Astrocyte of the spinal cord (primary cell): ENCODE data around the gene CYP2C8.
"Not testable (repeated sequence)": the region's sequence is repeated elsewhere in the genome, so short reads cannot be mapped to it uniquely, and the experiment has no call there.

Experiments used
- DNase-seq: peaks from one replicate; pipeline ENCODE4 v3.0.0; 2011; ENCODE audit warnings: low read depth, low spot score
- H3K4me3 ChIP-seq: 2 replicates; pipeline ENCODE4 v1.5.1; 2011; ENCODE audit warnings: low read depth, mild to moderate bottlenecking, low read length, moderate library complexity
- CTCF ChIP-seq: IDR thresholded peaks from 2 replicates; pipeline ENCODE4 v1.5.1; 2012; ENCODE audit warnings: low read depth, mild to moderate bottlenecking, low read length, inconsistent platforms
- in situ Hi-C: cut with HindIII; loops from 2 replicates; pipeline ENCODE4 v1.10.0; 2017; ENCODE audit warnings: low sequenced_read_pairs

CYP2C8 gene

GRCh38 chr10:95069286-95069685 lies at the start of gene CYP2C8:
CYP2C8 (minus strand) TSS chr10:95069497; CDS start chr10:95069402, 95 bp downstream.
- in situ Hi-C loops = no loop called here
- H3K4me3 ChIP-seq = no peak within 1 kb of the TSS
- TF ChIP-seq CTCF = no peak
- DNase-seq = no peak

- in situ Hi-C loops = no loop called here
- TF ChIP-seq CTCF = no peak
- H3K4me3 ChIP-seq = no peak overlapping the region
- DNase-seq = no peak
Observed at GRCh38 chr10:95116869-95117269, 47.6 kb upstream of the CYP2C8 start.

GRCh38 chr10:95110823-95111222 lies 41.5 kb upstream of the CYP2C8 start:
- DNase-seq, in situ Hi-C loops, H3K4me3 ChIP-seq: not testable (repeated sequence)

GRCh38 chr10:95097805-95098204 lies 28.5 kb upstream of the CYP2C8 start:
- in situ Hi-C loops = no loop called here
- H3K4me3 ChIP-seq = no peak overlapping the region
- no peak for DNase-seq
- no peak for TF ChIP-seq CTCF

- TF ChIP-seq CTCF = no peak
Observed at GRCh38 chr10:95096143-95096542, 26.8 kb upstream of the CYP2C8 start.

GRCh38 chr10:95079626-95080025 lies 10.3 kb upstream of the CYP2C8 start:
- in situ Hi-C loops, DNase-seq, H3K4me3 ChIP-seq: not testable (repeated sequence)

More at GRCh38 chr10:95096143-95096542, 26.8 kb upstream of the CYP2C8 start:
- H3K4me3 ChIP-seq = no peak overlapping the region
- in situ Hi-C loops = no loop called here
- DNase-seq = no peak

- in situ Hi-C loops = no loop called here
- no peak for DNase-seq
- TF ChIP-seq CTCF = no peak
- no peak overlapping the region for H3K4me3 ChIP-seq
Observed at GRCh38 chr10:95077556-95077955, 8.3 kb upstream of the CYP2C8 start.

GRCh38 chr10:95071107-95071660 lies 1.9 kb upstream of the CYP2C8 start:
- DNase-seq = no peak
- TF ChIP-seq CTCF = no peak
- H3K4me3 ChIP-seq = no peak overlapping the region
- in situ Hi-C loops = no loop called here

GRCh38 chr10:95064125-95064524 lies 5.2 kb downstream of the CYP2C8 start:
- in situ Hi-C loops, DNase-seq, H3K4me3 ChIP-seq: not testable (repeated sequence)
